Measurements from ENCODE around the gene MED16. TPM values are rescaled to one million over a fixed set of nuclear protein-coding genes. Genes with fewer than 3 reads are reported as not detected.

The MED16 gene
- total and polyA plus RNA-seq, 8 donors = 16.7 to 126 (median 74.0) TPM

DNA sequence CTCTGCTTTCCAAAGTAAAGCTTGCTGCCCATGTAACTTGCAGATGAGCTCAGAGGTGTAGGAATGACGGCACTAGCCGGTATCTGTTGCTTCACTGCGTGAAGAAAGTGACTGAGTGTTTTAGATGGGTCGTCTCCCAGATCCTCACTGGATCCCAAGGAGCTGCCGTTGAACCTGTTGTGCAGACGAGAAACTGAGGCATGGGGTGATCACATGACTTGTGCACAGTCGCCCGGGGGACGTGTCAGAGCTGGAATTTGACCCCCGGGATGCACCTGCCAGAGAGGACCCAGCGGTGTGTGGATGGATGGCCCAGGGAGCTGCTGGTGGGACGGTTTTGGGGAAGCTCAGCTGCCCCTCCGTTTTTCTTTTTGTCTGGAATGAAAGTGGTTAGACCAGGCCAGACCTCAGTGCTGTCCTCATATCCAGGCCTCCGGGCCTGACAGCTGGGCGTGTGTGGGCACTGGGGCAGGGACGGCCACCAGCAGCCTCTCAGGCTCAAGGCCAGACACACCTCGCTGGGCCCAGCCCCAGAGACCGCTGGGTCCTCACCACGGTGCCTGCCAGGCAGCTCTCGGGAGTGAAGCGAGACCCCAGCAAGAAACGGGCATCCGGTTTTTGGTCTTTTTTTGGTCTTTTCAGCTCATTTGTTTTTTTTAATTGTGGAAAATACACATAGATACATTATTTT is 45.4 kb upstream of the MED16 start:
- intact Hi-C loops (cut with DNase I; ENCODE audit: low total_unique reads) = no loop called here
- Histone ChIP-seq H3K27me3 (peaks cover 0 to 3% (median 0%) of the 10 kb centered on the region in 3 donors), H3K27ac (no peak overlapping the region), H3K36me3 (peaks cover 0 to 1% (median 0%) of the 10 kb centered on the region in 4 donors), H3K4me1 (peaks cover 40 to 63% (median 56%) of the 10 kb centered on the region in 4 donors), H3K4me3 (no peak overlapping the region), H3K9me3 (no peaks in the 10 kb centered on the region)
- DNase-seq = no peak
- TF ChIP-seq POLR2AphosphoS5 (IDR thresholded peaks at IDR 0.05) (no peak), POLR2A (IDR thresholded peaks at IDR 0.05) (no peak), CTCF (IDR thresholded peaks at IDR 0.05) (no peak), EP300 (IDR thresholded peaks at IDR 0.05) (no peak)
- 84 to 89% (median 86%) methylated on average over 23 of the region's 23 CpGs for WGBS, 5 donors

DNA sequence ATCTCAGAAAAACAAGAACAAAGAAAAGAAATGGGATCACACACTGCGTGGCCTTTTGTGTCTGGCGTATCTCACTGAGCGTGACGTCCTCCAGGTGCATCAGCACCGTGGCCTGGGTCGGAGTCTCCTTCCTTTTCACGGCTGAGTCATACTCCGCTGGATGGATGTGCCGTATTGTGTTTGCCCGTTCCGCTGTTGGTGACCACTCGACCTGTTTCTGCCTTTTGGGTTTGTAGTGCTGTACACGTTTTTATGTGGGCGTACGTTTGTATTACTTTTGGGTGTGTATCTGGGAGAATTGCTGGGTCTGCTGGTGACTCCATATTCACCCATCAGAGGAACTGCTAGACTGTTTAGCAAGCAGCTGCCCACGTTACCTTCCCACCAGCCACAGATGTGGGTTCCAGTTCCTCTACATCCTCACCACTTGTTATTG is 44.3 kb upstream of the MED16 start:
- H3K36me3 ChIP-seq = no peaks in the 10 kb centered on the region

GRCh38 chr19:936175-936546 is 43.2 kb upstream of the MED16 start:
- no peak for DNase-seq
- no peaks in the 10 kb centered on the region for H3K9me3 ChIP-seq
- H3K27me3 ChIP-seq = peaks cover 0 to 4% (median 0%) of the 10 kb centered on the region in 3 donors
- H3K4me1 ChIP-seq = peaks cover 43 to 63% (median 60%) of the 10 kb centered on the region in 4 donors
- peak overlapping the region in 1 of 5 donors; percentile 85 for H3K27ac ChIP-seq
- 93 to 99% (median 97%) methylated on average over 10 of the region's 10 CpGs for WGBS, 5 donors
- intact Hi-C loops (cut with DNase I; ENCODE audit: low total_unique reads) = no loop called here
- peaks cover 0 to under 1% (median under 1%) of the 10 kb centered on the region in 4 donors for H3K36me3 ChIP-seq
- TF ChIP-seq POLR2A (IDR thresholded peaks at IDR 0.05) (no peak), POLR2AphosphoS5 (IDR thresholded peaks at IDR 0.05) (no peak), EP300 (IDR thresholded peaks at IDR 0.05) (no peak), CTCF (IDR thresholded peaks at IDR 0.05) (no peak)
- no peak overlapping the region for H3K4me3 ChIP-seq

More for the DNA sequence above, 44.3 kb upstream of the MED16 start:
- H3K4me3 ChIP-seq = no peak overlapping the region
- H3K9me3 ChIP-seq = no peaks in the 10 kb centered on the region
- H3K27me3 ChIP-seq = peaks cover 0 to 4% (median 3%) of the 10 kb centered on the region in 3 donors
- no peak overlapping the region for H3K27ac ChIP-seq
- peak in 1 of 2 donors; percentile 37 for DNase-seq
- intact Hi-C loops (cut with DNase I; ENCODE audit: low total_unique reads) = no loop called here
- 82 to 90% (median 83%) methylated on average over 15 to 16 of the region's 16 CpGs for WGBS, 5 donors
- TF ChIP-seq POLR2AphosphoS5 (IDR thresholded peaks at IDR 0.05) (no peak), EP300 (IDR thresholded peaks at IDR 0.05) (no peak), CTCF (IDR thresholded peaks at IDR 0.05) (no peak), POLR2A (IDR thresholded peaks at IDR 0.05) (no peak)
- peaks cover 50 to 70% (median 63%) of the 10 kb centered on the region in 4 donors for H3K4me1 ChIP-seq

DNA sequence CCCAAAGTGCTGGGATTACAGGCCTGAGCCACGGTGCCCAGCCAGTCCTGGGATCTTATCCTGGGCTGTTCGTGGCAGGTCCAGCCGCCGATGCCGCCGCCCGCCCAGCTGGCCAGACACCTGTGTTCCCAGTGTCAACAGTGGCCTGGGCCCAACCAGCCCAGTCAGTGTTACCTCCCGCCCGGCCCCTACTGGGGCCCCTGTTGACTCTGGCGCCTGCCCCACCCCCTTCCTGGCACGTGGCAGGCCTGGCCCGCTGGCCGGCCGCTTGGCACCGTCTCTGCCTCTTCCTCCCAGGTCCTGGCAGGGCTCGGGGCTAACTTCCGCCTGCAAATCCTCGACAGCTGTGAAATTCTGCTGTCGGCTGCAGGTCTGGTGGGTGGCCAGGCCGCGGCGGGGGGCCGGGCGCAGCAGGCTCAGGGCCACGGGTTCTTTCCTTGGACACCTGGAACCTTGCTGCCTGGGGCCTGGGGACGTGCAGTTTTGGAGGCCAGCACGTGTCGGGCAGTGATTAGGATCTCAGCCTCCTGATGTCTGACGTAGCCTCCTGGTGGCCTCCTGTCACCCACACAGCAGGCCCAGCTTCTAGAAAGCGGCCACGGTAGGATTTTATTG is 42.0 kb upstream of the MED16 start:
- H3K36me3 ChIP-seq = peaks cover 0 to 7% (median 6%) of the 10 kb centered on the region in 4 donors
- H3K4me1 ChIP-seq = peaks cover 31 to 51% (median 48%) of the 10 kb centered on the region in 4 donors
- peaks cover 0 to 4% (median 0%) of the 10 kb centered on the region in 3 donors for H3K27me3 ChIP-seq
- TF ChIP-seq CTCF (IDR thresholded peaks at IDR 0.05) (peak in 1 of 7 experiments; percentile 7), POLR2AphosphoS5 (IDR thresholded peaks at IDR 0.05) (peak; percentile 86 to 95 (median 94)), EP300 (IDR thresholded peaks at IDR 0.05) (no peak), POLR2A (IDR thresholded peaks at IDR 0.05) (no peak)
- intact Hi-C loops (cut with DNase I; ENCODE audit: low total_unique reads) = no loop called here
- peak overlapping the region in 1 of 4 donors; percentile 2 for H3K4me3 ChIP-seq
- H3K27ac ChIP-seq = peak overlapping the region; percentile 49 to 85 (median 69)
- DNase-seq = peak; percentile 96 to 97
- WGBS, 5 donors = 4 to 14% (median 9%) methylated on average over 10 to 31 of the region's 31 CpGs
- H3K9me3 ChIP-seq = no peaks in the 10 kb centered on the region

Data from stomach (tissue), 9 donors.